ENCODE measurements around the gene BACE1-AS.
A peak's percentile ranks its signal among the peaks of the same experiment; 100 is the strongest.
"Not testable (repeated sequence)": the region's sequence is repeated elsewhere in the genome, so short reads cannot be mapped to it uniquely, and the experiment has no call there.

Gene BACE1-AS

DNA sequence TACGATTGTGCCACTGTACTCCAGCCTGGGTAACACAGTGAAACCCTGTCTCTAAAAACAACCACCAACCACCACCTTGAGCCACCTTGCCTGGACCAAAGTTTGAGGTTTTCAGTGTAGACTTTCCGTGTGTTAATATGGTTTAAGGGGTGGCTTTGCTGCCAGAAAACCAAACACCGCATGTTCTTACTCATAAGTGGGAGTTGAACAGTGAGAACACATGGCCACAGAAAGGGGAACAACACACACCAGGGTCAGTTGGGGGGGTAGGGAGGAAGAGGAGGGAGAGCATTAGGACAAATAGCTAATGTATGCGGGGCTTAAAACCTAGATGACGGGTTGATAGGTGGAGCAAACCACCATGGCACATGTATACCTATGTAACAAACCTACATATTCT lies 19.0 kb upstream of the BACE1-AS start:
- not testable (repeated sequence) for H3K79me1 ChIP-seq (ENCODE audit: low read length); H3K9ac ChIP-seq (ENCODE audit: low read length); H2BK120ac ChIP-seq (ENCODE audit: low read depth, low read length); H2BK15ac ChIP-seq (replicated peaks; ENCODE audit: low read depth); H4K5ac ChIP-seq (ENCODE audit: low read length); H3K79me2 ChIP-seq (ENCODE audit: control insufficient read depth, insufficient read depth, low read length); H2AK5ac ChIP-seq (ENCODE audit: low read length); H3K27ac ChIP-seq (ENCODE audit: low read depth, low read length); H4K8ac ChIP-seq (ENCODE audit: low read depth, low read length); H3K18ac ChIP-seq (ENCODE audit: low read length); H3K4me2 ChIP-seq (ENCODE audit: low read length); H3K27me3 ChIP-seq (ENCODE audit: insufficient read depth, low read length, poor library complexity); H2BK5ac ChIP-seq (ENCODE audit: low read length); H3K4me3 ChIP-seq (ENCODE audit: low read length); H3K36me3 ChIP-seq (ENCODE audit: control insufficient read depth, insufficient read depth, low read length); DNase-seq; H3K23ac ChIP-seq (ENCODE audit: low read length)
- Histone ChIP-seq H3K4ac (ENCODE audit: low read depth, low read length) (peak overlapping the region; percentile 43), H3K4me1 (ENCODE audit: control insufficient read depth, low read depth, low read length) (peaks cover 11% of the 10 kb centered on the region), H3K56ac (ENCODE audit: low read length) (peak overlapping the region; percentile 2)
- no CpG with 5 or more reads among the region's 5 CpGs for WGBS (ENCODE audit: extremely low coverage, insufficient coverage, low lambda C conversion rate)

DNA sequence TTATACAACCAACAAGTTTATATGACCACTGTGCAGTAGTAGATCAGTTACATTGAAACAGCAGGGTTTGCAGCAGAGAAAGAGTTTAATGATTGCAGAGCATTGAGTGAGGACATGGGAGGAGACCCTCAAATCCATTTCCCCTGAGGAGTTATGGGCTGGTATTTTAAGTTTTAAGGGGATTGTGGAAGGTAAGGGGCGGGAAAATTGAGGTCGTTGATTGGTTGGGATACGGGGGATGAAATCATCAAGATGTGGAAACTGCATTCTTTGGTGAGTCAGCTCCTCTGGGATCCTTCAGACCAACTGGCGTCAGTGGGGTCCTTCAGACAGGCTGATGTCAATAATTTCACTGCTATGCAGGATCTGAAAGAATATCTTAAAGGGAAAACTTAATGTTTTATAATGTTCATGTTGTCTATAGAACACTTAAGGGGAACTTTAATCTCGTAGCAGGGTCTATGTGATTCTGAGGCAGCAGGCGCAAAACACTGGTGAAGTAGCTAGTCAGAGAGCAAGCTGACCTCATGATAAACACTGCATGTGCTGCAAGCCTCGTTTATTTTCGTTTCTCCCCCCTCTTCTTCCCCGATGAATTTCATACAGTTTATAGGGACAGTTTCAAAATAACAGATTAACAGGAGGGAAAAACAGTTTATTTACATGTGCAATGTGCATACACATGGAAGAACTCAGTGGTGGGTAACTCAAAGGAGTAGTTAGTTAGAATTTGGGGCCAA lies 17.4 kb upstream of the BACE1-AS start:
- no peak overlapping the region for H3K4me2 ChIP-seq (ENCODE audit: low read length)
- no peak overlapping the region for H3K4me3 ChIP-seq (ENCODE audit: low read length)
- H2BK15ac ChIP-seq (replicated peaks; ENCODE audit: low read depth) = no peak overlapping the region
- H4K8ac ChIP-seq (ENCODE audit: low read depth, low read length) = no peak overlapping the region
- H3K27me3 ChIP-seq (ENCODE audit: insufficient read depth, low read length, poor library complexity) = no peaks in the 10 kb centered on the region
- no peaks in the 10 kb centered on the region for H3K36me3 ChIP-seq (ENCODE audit: control insufficient read depth, insufficient read depth, low read length)
- H2BK5ac ChIP-seq (ENCODE audit: low read length) = no peak overlapping the region
- H2BK120ac ChIP-seq (ENCODE audit: low read depth, low read length) = no peak overlapping the region
- WGBS (ENCODE audit: extremely low coverage, insufficient coverage, low lambda C conversion rate) = no CpG with 5 or more reads among the region's 9 CpGs
- peak overlapping the region; percentile 68 for H3K4ac ChIP-seq (ENCODE audit: low read depth, low read length)
- no peak overlapping the region for H3K23ac ChIP-seq (ENCODE audit: low read length)
- peak overlapping the region; percentile 20 for H3K56ac ChIP-seq (ENCODE audit: low read length)
- H3K79me1 ChIP-seq (ENCODE audit: low read length) = no peaks in the 10 kb centered on the region
- no peak overlapping the region for H4K5ac ChIP-seq (ENCODE audit: low read length)
- no peaks in the 10 kb centered on the region for H3K79me2 ChIP-seq (ENCODE audit: control insufficient read depth, insufficient read depth, low read length)
- no peak overlapping the region for H3K27ac ChIP-seq (ENCODE audit: low read depth, low read length)
- H3K4me1 ChIP-seq (ENCODE audit: control insufficient read depth, low read depth, low read length) = peaks cover 10% of the 10 kb centered on the region
- H3K9ac ChIP-seq (ENCODE audit: low read length) = no peak overlapping the region
- peak; percentile 90 for DNase-seq
- no peak overlapping the region for H3K18ac ChIP-seq (ENCODE audit: low read length)
- H2AK5ac ChIP-seq (ENCODE audit: low read length) = no peak overlapping the region

DNA sequence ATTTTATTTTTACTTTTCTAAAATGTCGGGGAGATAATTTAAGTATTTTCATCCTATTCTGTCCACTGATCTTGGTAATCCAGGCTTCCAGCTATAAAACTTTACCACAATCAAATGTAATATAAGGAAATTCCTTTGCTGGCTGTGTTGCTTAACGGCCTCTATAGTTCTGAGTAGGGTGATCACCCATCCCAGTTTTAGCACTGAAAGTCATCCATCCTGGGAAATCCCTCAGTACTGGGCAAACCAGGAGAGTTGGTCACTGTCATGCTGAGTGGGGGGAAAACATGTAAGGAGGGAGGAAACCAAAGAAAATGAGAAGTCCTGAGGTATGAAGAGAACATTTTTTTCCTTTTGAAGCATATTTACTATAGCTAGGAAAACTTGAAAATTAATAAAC lies 12.8 kb upstream of the BACE1-AS start:
- H4K5ac ChIP-seq (ENCODE audit: low read length) = no peak overlapping the region
- no peak overlapping the region for H2AK5ac ChIP-seq (ENCODE audit: low read length)
- no peak for DNase-seq
- no peak overlapping the region for H4K8ac ChIP-seq (ENCODE audit: low read depth, low read length)
- no peak overlapping the region for H3K18ac ChIP-seq (ENCODE audit: low read length)
- H3K27ac ChIP-seq (ENCODE audit: low read depth, low read length) = no peak overlapping the region
- no peak overlapping the region for H3K4ac ChIP-seq (ENCODE audit: low read depth, low read length)
- peaks cover 2% of the 10 kb centered on the region for H3K36me3 ChIP-seq (ENCODE audit: control insufficient read depth, insufficient read depth, low read length)
- H2BK120ac ChIP-seq (ENCODE audit: low read depth, low read length) = no peak overlapping the region
- no CpG with 5 or more reads among the region's 2 CpGs for WGBS (ENCODE audit: extremely low coverage, insufficient coverage, low lambda C conversion rate)
- H3K4me2 ChIP-seq (ENCODE audit: low read length) = no peak overlapping the region
- H3K79me2 ChIP-seq (ENCODE audit: control insufficient read depth, insufficient read depth, low read length) = no peaks in the 10 kb centered on the region
- H3K56ac ChIP-seq (ENCODE audit: low read length) = no peak overlapping the region
- no peak overlapping the region for H3K23ac ChIP-seq (ENCODE audit: low read length)
- no peak overlapping the region for H2BK15ac ChIP-seq (replicated peaks; ENCODE audit: low read depth)
- H3K4me3 ChIP-seq (ENCODE audit: low read length) = no peak overlapping the region
- no peaks in the 10 kb centered on the region for H3K79me1 ChIP-seq (ENCODE audit: low read length)
- H2BK5ac ChIP-seq (ENCODE audit: low read length) = no peak overlapping the region
- no peaks in the 10 kb centered on the region for H3K27me3 ChIP-seq (ENCODE audit: insufficient read depth, low read length, poor library complexity)
- H3K4me1 ChIP-seq (ENCODE audit: control insufficient read depth, low read depth, low read length) = no peaks in the 10 kb centered on the region
- no peak overlapping the region for H3K9ac ChIP-seq (ENCODE audit: low read length)

DNA sequence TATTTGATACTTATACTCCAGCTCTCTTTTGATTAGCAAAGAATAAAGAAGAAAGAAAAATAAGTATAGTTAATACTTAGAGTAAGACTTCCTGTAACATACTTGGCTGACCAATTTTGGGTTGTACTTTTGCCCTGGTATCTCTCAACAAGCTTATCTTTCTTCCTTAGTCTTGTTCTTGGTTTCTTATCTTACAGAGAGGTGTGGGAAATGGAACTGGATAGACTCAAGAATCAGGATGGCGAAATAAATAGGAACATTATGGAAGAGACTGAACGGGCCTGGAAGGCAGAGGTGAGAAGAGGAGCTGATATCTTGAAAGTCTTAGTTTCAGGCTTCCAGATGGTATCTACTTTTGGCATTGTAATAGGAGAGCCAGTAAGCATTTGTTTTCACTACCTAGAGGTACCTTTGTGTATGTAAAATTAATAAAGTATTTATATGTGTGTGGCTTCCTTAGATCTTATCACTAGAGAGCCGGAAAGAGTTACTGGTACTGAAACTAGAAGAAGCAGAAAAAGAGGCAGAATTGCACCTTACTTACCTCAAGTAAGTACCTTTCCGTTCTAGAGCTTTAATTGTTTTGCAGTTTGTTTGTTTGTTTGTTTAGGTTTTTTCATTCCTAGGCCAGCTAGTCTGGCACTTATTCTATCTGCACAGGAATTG lies 11.3 kb upstream of the BACE1-AS start:
- no peak overlapping the region for H3K4me3 ChIP-seq (ENCODE audit: low read length)
- peaks cover 2% of the 10 kb centered on the region for H3K36me3 ChIP-seq (ENCODE audit: control insufficient read depth, insufficient read depth, low read length)
- H3K4ac ChIP-seq (ENCODE audit: low read depth, low read length) = no peak overlapping the region
- no peak overlapping the region for H2BK5ac ChIP-seq (ENCODE audit: low read length)
- WGBS (ENCODE audit: extremely low coverage, insufficient coverage, low lambda C conversion rate) = no CpG with 5 or more reads among the region's 4 CpGs
- H4K5ac ChIP-seq (ENCODE audit: low read length) = no peak overlapping the region
- no peak overlapping the region for H3K23ac ChIP-seq (ENCODE audit: low read length)
- peak; percentile 39 for DNase-seq
- H3K4me1 ChIP-seq (ENCODE audit: control insufficient read depth, low read depth, low read length) = no peaks in the 10 kb centered on the region
- H3K79me2 ChIP-seq (ENCODE audit: control insufficient read depth, insufficient read depth, low read length) = no peaks in the 10 kb centered on the region
- H3K27ac ChIP-seq (ENCODE audit: low read depth, low read length) = no peak overlapping the region
- H3K56ac ChIP-seq (ENCODE audit: low read length) = no peak overlapping the region
- H4K8ac ChIP-seq (ENCODE audit: low read depth, low read length) = no peak overlapping the region
- H2BK120ac ChIP-seq (ENCODE audit: low read depth, low read length) = no peak overlapping the region
- no peak overlapping the region for H3K9ac ChIP-seq (ENCODE audit: low read length)
- H3K27me3 ChIP-seq (ENCODE audit: insufficient read depth, low read length, poor library complexity) = no peaks in the 10 kb centered on the region
- H3K79me1 ChIP-seq (ENCODE audit: low read length) = no peaks in the 10 kb centered on the region
- H2BK15ac ChIP-seq (replicated peaks; ENCODE audit: low read depth) = no peak overlapping the region
- no peak overlapping the region for H3K4me2 ChIP-seq (ENCODE audit: low read length)
- no peak overlapping the region for H2AK5ac ChIP-seq (ENCODE audit: low read length)
- no peak overlapping the region for H3K18ac ChIP-seq (ENCODE audit: low read length)

DNA sequence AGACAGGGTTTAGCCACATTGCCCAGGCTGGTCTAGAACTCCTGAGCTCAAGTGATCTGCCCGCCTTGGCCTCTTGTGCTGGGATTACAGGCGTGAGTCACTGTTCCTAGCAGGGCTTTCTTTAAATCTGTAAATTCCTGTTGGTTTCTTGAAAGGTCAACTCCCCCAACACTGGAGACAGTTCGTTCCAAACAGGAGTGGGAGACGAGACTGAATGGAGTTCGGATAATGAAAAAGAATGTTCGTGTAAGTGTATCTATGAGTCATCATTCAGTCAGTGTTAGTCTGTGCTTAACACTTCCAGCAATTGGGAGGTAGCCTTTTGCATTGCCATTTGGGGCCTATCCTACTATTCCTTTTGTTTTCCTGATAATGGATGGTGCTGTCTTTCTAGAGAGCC lies 10.0 kb upstream of the BACE1-AS start:
- DNase-seq = peak; percentile 22

More for the DNA sequence above, 10.0 kb upstream of the BACE1-AS start:
- no peaks in the 10 kb centered on the region for H3K4me1 ChIP-seq (ENCODE audit: control insufficient read depth, low read depth, low read length)
- no peak overlapping the region for H3K4me2 ChIP-seq (ENCODE audit: low read length)
- no peak overlapping the region for H3K4me3 ChIP-seq (ENCODE audit: low read length)
- no peak overlapping the region for H4K5ac ChIP-seq (ENCODE audit: low read length)
- H3K27ac ChIP-seq (ENCODE audit: low read depth, low read length) = no peak overlapping the region
- no peak overlapping the region for H2BK5ac ChIP-seq (ENCODE audit: low read length)
- H3K27me3 ChIP-seq (ENCODE audit: insufficient read depth, low read length, poor library complexity) = no peaks in the 10 kb centered on the region
- no peak overlapping the region for H3K4ac ChIP-seq (ENCODE audit: low read depth, low read length)
- H3K23ac ChIP-seq (ENCODE audit: low read length) = no peak overlapping the region
- H4K8ac ChIP-seq (ENCODE audit: low read depth, low read length) = no peak overlapping the region
- WGBS (ENCODE audit: extremely low coverage, insufficient coverage, low lambda C conversion rate) = no CpG with 5 or more reads among the region's 6 CpGs
- H2BK120ac ChIP-seq (ENCODE audit: low read depth, low read length) = no peak overlapping the region
- H3K56ac ChIP-seq (ENCODE audit: low read length) = no peak overlapping the region
- no peak overlapping the region for H3K18ac ChIP-seq (ENCODE audit: low read length)
- H3K36me3 ChIP-seq (ENCODE audit: control insufficient read depth, insufficient read depth, low read length) = peaks cover 5% of the 10 kb centered on the region
- H3K79me2 ChIP-seq (ENCODE audit: control insufficient read depth, insufficient read depth, low read length) = no peaks in the 10 kb centered on the region
- H2AK5ac ChIP-seq (ENCODE audit: low read length) = no peak overlapping the region
- no peak overlapping the region for H3K9ac ChIP-seq (ENCODE audit: low read length)
- H3K79me1 ChIP-seq (ENCODE audit: low read length) = no peaks in the 10 kb centered on the region
- no peak overlapping the region for H2BK15ac ChIP-seq (replicated peaks; ENCODE audit: low read depth)
